HG03196 (cell line): ENCODE data around the gene LPP.

Experiments used
- ATAC-seq: cut with Tn5 transposase; IDR thresholded peaks from one replicate; pipeline ENCODE4 v1.9.1; 2021; ENCODE audit not compliant: unreplicated experiment

The LPP gene

GRCh38 chr3:188296761-188297612 lies 143.0 kb downstream of the LPP start:
- no peak for ATAC-seq

- ATAC-seq, result no peak
These were observed 144.6 kb downstream of the LPP start for GRCh38 chr3:188298585-188298984.

- no peak for ATAC-seq
These were observed 145.1 kb downstream of the LPP start for GRCh38 chr3:188299068-188299467.

- no peak for ATAC-seq
These were observed 145.8 kb downstream of the LPP start for GRCh38 chr3:188299708-188300107.

- ATAC-seq, result no peak
These were observed 147.2 kb downstream of the LPP start for GRCh38 chr3:188301147-188301546.

GRCh38 chr3:188303286-188303799 lies 149.4 kb downstream of the LPP start:
- no peak for ATAC-seq

- no peak for ATAC-seq
These were observed 149.9 kb downstream of the LPP start for GRCh38 chr3:188303823-188304222.

- ATAC-seq, result no peak
These were observed 150.5 kb downstream of the LPP start for GRCh38 chr3:188304501-188304900.

GRCh38 chr3:188305220-188305619 lies 151.3 kb downstream of the LPP start:
- ATAC-seq, result no peak

GRCh38 chr3:188306435-188307005 lies 152.6 kb downstream of the LPP start:
- no peak for ATAC-seq

- ATAC-seq, result peak; percentile 98
These were observed 155.7 kb downstream of the LPP start for GRCh38 chr3:188309437-188310269.

GRCh38 chr3:188310270-188310710 lies 156.3 kb downstream of the LPP start:
- ATAC-seq, result peak; percentile 18

GRCh38 chr3:188315553-188315952 lies 161.6 kb downstream of the LPP start:
- ATAC-seq, result no peak

GRCh38 chr3:188316021-188316722 lies 162.2 kb downstream of the LPP start:
- ATAC-seq, result no peak

GRCh38 chr3:188316723-188317070 lies 162.7 kb downstream of the LPP start:
- no peak for ATAC-seq

GRCh38 chr3:188319569-188319968 lies 165.6 kb downstream of the LPP start:
- ATAC-seq, result no peak

GRCh38 chr3:188320757-188321156 lies 166.8 kb downstream of the LPP start:
- ATAC-seq, result no peak

- no peak for ATAC-seq
These were observed 167.3 kb downstream of the LPP start for GRCh38 chr3:188321258-188321657.

GRCh38 chr3:188322135-188322887 lies 168.4 kb downstream of the LPP start:
- no peak for ATAC-seq
